Measurements from ENCODE around the gene ZFP1. TPM values are rescaled to one million over a fixed set of nuclear protein-coding genes. Genes with fewer than 3 reads are reported as not detected.

Gene ZFP1
- total and polyA plus RNA-seq, 7 donors, result 3.4 to 10.4 (median 6.2) TPM

DNA sequence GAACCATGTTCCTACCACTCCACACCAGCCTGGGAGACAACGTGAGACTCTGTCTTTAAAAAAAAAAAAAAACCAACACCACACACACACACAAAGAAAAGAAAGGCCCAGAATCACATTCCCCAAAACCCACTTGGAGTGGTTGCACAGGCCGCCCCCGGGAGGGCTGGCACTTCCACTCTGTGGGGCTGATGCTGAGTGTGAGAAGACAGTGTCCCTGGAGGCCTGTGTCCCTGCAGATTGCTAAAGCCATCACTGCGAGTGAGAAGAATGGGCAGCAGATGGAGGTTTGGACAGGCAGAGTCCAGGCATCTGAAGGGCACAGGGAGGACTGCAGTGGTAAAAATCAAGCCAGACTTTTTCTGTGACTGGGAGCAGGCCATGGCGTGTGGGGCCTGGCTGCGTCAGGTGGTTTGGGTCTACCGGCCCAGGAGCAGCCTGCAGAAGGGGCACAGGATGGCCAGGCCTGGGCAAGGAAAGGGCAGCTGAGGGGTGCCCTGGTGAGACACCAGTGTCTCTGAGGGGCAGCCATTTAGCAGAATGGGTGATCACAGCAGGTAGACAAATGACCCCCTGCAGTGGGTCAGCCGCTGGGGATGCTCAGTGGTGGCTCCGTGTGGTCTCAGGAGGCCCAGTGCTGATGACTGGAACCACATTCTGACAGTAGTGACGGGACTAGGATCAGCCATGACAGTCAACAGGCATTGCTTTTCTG is 45.6 kb downstream of the ZFP1 start:
- ATAC-seq (no peak), DNase-seq (no peak)
- Histone ChIP-seq H3K4me1 (no peaks in the 10 kb centered on the region), H3K27me3 (ENCODE audit: insufficient read depth in 3 of 3, low read length in 2 of 3) (peaks cover 0 to 22% (median 0%) of the 10 kb centered on the region in 3 donors), H3K27ac (no peak overlapping the region), H3K9me3 (no peaks in the 10 kb centered on the region), H3K4me3 (no peak overlapping the region), H3K36me3 (ENCODE audit: insufficient read depth in 1 of 2, low read depth in 1 of 2) (no peaks in the 10 kb centered on the region)
- TF ChIP-seq, protein P1, sequence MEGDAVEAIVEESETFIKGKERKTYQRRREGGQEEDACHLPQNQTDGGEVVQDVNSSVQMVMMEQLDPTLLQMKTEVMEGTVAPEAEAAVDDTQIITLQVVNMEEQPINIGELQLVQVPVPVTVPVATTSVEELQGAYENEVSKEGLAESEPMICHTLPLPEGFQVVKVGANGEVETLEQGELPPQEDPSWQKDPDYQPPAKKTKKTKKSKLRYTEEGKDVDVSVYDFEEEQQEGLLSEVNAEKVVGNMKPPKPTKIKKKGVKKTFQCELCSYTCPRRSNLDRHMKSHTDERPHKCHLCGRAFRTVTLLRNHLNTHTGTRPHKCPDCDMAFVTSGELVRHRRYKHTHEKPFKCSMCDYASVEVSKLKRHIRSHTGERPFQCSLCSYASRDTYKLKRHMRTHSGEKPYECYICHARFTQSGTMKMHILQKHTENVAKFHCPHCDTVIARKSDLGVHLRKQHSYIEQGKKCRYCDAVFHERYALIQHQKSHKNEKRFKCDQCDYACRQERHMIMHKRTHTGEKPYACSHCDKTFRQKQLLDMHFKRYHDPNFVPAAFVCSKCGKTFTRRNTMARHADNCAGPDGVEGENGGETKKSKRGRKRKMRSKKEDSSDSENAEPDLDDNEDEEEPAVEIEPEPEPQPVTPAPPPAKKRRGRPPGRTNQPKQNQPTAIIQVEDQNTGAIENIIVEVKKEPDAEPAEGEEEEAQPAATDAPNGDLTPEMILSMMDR (IDR thresholded peaks at IDR 0.05), result no peak
- WGBS, 3 donors, result 72 to 80% (median 75%) methylated on average over 10 of the region's 10 CpGs
- intact Hi-C loops (cut with DNase I), result no loop called here

DNA sequence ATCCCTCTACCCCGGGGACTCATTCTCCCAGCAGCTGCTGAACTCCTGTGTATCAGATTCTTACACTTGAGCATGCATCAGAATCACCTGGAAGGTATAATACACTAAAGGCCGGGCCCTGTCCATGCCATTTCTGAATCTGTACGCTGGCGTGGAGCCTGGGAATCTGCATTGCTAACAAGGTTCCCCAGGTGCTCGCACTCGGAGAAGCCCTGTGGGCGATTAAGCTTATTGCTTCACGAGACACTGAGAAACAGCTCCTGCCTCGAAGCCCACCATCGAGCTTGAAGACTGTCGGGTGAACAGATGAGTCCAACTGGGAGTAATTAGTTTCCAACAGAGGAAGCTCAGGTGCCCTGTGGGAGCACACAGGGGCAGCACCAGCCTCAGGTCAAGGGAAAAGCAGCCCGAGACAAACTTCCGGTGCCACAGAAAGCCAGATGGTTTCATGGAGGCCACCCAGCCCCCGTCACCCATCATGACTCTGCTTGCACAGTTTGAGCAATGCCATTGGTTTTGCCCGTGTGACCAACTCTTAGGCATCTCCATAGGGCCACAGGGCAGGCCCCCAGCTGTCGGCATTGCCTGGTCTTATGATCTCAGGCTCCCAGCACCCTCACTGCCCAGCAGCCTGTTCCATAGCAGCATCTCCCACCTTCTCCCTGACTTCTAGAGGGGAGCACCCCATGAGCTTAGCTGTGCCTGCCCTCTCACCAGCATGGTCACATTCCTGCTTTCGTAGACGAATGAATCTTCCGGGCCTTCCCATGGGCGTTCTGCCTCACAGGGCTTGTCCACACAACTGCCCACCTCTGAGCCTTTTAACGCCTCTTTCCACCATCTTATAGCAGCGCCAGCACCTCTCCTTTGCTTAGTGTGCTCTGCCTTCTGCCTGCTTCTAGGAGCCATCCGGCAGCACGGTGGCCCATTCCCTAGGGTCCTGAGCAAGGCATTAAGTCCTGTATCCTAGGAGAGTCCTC is 47.8 kb downstream of the ZFP1 start:
- Histone ChIP-seq H3K4me3 (no peak overlapping the region), H3K4me1 (no peaks in the 10 kb centered on the region), H3K27ac (no peak overlapping the region), H3K36me3 (ENCODE audit: insufficient read depth in 1 of 2, low read depth in 1 of 2) (no peaks in the 10 kb centered on the region), H3K9me3 (no peaks in the 10 kb centered on the region), H3K27me3 (ENCODE audit: insufficient read depth in 3 of 3, low read length in 2 of 3) (peaks cover 0 to 22% (median 0%) of the 10 kb centered on the region in 3 donors)
- TF ChIP-seq, protein P1 (IDR thresholded peaks at IDR 0.05), result no peak
- intact Hi-C loops (cut with DNase I), result loop anchor here (5.0 kb wide), 3 partner anchors 191 to 266 kb away; partner anchors contain the start of gene TMEM170A (in 1 of the 2)
- ATAC-seq, result no peak
- DNase-seq, result no peak
- 72 to 78% (median 72%) methylated on average over 24 of the region's 24 CpGs for WGBS, 3 donors

DNA sequence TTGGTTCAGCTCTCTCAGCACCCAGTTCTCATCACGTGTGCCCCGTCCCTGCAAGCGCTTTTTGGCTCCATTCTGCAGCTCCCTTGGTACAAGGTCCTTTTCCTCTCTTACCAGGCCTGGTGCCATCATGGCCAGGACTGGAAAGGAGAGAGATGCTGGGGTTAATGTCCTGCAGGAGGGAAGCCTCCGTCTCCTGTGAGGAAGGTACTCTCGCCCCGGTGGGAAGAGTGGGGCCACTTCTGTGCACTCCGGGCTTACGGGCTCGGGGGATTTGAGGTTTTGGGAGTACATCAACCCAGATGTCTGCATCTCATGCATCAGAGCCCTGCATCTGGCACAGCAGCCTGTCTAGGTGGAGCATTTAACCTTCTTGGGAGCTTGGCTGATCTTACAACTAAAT is 48.5 kb downstream of the ZFP1 start:
- peaks cover 0 to 22% (median 0%) of the 10 kb centered on the region in 3 donors for H3K27me3 ChIP-seq (ENCODE audit: insufficient read depth in 3 of 3, low read length in 2 of 3)
- no peak overlapping the region for H3K4me3 ChIP-seq
- DNase-seq (no peak), ATAC-seq (no peak)
- intact Hi-C loops (cut with DNase I), result loop anchor here (5.0 kb wide), 3 partner anchors 190 to 265 kb away; partner anchors contain the start of gene TMEM170A (in 1 of the 2)
- no peaks in the 10 kb centered on the region for H3K36me3 ChIP-seq (ENCODE audit: insufficient read depth in 1 of 2, low read depth in 1 of 2)
- H3K9me3 ChIP-seq, result no peaks in the 10 kb centered on the region
- no peaks in the 10 kb centered on the region for H3K4me1 ChIP-seq
- no peak overlapping the region for H3K27ac ChIP-seq
- 54 to 65% (median 60%) methylated on average over 9 of the region's 9 CpGs for WGBS, 3 donors
- TF ChIP-seq, protein P1 (IDR thresholded peaks at IDR 0.05), result no peak

DNA sequence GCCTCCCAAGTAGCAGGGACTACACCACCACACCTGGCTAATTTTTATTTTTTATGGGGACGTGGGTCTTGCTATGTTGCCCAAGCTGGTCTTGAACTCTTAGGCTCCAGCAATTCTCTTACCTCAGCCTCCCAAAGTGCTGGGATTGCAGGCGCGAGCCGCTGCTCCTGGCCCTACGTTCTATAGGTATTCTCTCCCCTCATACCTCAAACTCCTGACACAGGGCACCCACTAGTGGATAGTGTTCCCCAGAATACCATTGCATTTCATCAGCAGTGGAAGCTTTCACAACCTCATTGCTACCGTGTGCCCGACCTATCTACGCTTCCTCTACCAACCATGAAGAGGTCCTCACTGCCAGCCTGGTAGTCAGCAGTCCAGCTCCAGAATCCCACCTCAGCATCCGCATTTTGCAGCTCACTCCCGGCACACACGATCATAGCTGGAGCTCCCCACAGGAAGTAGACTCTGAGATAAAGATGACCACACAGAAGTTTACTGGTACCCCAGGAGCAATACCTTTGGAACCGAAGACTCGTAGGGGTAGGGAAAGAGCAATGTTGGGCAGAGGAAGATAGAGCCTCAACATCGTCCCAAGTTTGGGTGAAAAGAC is 49.3 kb downstream of the ZFP1 start:
- WGBS, 3 donors, result 53 to 59% (median 54%) methylated on average over 14 of the region's 14 CpGs

More for the DNA sequence above, 49.3 kb downstream of the ZFP1 start:
- TF ChIP-seq, protein P1 (IDR thresholded peaks at IDR 0.05), result no peak
- H3K27ac ChIP-seq, result no peak overlapping the region
- no peaks in the 10 kb centered on the region for H3K36me3 ChIP-seq (ENCODE audit: insufficient read depth in 1 of 2, low read depth in 1 of 2)
- ATAC-seq (no peak), DNase-seq (no peak)
- intact Hi-C loops (cut with DNase I), result loop anchor here (2.0 to 5.0 kb wide), 4 partner anchors 189 to 265 kb away; partner anchors contain the start of gene TMEM170A (in 1 of the 2)
- H3K9me3 ChIP-seq, result no peaks in the 10 kb centered on the region
- no peaks in the 10 kb centered on the region for H3K4me1 ChIP-seq
- H3K4me3 ChIP-seq, result no peak overlapping the region
- H3K27me3 ChIP-seq (ENCODE audit: insufficient read depth in 3 of 3, low read length in 2 of 3), result peaks cover 0 to 22% (median 0%) of the 10 kb centered on the region in 3 donors

Data from psoas muscle (tissue), 8 donors.